Measurements from ENCODE around the gene CCR3.
"Not testable (repeated sequence)": the region's sequence is repeated elsewhere in the genome, so short reads cannot be mapped to it uniquely, and the experiment has no call there.

DNA sequence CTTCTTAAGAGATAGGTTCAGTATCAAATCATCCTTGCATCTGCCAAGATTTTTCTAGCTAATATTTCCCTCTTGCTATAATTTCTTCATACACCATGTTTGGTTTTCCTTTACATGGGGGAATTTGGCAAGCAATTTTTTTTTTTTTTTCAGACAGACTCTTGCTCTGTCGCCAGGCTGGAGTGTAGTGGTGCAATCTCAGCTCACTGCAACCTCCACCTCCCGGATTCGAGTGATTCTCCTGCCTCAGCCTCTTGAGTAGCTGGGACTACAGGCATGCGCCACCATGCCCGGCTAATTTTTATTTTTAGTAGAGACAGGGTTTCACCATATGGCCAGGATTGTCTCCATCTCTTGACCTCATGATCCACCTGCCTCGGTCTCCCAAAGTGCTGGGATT, 34.7 kb upstream of the CCR3 start:
- TF ChIP-seq, protein P1, sequence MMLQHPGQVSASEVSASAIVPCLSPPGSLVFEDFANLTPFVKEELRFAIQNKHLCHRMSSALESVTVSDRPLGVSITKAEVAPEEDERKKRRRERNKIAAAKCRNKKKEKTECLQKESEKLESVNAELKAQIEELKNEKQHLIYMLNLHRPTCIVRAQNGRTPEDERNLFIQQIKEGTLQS (IDR thresholded peaks at IDR 0.05): not testable (repeated sequence)
- TF ChIP-seq FOSL1 (IDR thresholded peaks at IDR 0.05; ENCODE audit: low read depth): not testable (repeated sequence)
- TF ChIP-seq, protein P2, sequence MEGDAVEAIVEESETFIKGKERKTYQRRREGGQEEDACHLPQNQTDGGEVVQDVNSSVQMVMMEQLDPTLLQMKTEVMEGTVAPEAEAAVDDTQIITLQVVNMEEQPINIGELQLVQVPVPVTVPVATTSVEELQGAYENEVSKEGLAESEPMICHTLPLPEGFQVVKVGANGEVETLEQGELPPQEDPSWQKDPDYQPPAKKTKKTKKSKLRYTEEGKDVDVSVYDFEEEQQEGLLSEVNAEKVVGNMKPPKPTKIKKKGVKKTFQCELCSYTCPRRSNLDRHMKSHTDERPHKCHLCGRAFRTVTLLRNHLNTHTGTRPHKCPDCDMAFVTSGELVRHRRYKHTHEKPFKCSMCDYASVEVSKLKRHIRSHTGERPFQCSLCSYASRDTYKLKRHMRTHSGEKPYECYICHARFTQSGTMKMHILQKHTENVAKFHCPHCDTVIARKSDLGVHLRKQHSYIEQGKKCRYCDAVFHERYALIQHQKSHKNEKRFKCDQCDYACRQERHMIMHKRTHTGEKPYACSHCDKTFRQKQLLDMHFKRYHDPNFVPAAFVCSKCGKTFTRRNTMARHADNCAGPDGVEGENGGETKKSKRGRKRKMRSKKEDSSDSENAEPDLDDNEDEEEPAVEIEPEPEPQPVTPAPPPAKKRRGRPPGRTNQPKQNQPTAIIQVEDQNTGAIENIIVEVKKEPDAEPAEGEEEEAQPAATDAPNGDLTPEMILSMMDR (IDR thresholded peaks at IDR 0.05 in 2 of 3, conservative IDR thresholded peaks at IDR 0.05 in 1 of 3; ENCODE audit: borderline replicate concordance in 1 of 3, insufficient read depth in 1 of 3, low read depth in 2 of 3, low read length in 2 of 3): not testable (repeated sequence)

Measured in HCT116 (cell line).